ENCODE results near the gene KIF26A.

DNA sequence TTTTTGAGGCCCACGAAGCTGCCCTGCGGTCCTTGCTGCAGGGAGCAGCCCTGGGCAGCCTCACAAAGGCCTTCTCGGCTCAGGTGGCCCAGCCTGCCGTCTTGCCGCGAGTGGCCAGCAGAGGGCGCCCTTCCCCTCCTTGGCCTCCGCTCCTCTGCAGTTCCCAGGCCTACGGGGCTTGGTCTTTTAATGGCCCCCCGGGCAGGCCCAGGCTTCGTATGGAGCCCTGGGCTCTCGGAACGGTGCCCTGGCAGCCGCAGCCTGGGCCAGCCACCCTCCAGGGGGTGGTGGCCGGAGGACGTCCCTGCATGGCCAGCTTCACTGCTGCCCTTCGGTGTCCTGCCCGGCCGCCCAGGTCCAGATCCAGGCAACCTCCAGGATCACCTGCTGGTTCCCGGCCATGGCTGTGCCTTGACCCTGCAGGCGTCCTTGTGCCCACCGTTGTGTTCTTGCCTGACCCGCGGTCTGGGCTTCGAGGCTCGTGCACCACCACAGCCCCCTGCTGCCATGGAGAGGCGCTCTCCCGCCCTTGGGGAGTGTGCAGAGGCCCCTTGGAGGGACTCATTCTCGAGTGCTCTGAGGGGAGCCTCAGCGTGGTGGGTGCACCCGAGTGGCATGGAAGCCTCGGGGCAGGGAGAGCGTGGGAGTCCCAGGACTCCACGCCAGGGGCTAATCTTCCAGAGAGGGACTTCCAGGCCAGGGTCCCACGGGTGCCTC, 43.5 kb upstream of the KIF26A start:
- TF ChIP-seq POLR2AphosphoS5 (IDR thresholded peaks at IDR 0.05) (no peak), EP300 (IDR thresholded peaks at IDR 0.05) (no peak)
- TF ChIP-seq, protein P1, sequence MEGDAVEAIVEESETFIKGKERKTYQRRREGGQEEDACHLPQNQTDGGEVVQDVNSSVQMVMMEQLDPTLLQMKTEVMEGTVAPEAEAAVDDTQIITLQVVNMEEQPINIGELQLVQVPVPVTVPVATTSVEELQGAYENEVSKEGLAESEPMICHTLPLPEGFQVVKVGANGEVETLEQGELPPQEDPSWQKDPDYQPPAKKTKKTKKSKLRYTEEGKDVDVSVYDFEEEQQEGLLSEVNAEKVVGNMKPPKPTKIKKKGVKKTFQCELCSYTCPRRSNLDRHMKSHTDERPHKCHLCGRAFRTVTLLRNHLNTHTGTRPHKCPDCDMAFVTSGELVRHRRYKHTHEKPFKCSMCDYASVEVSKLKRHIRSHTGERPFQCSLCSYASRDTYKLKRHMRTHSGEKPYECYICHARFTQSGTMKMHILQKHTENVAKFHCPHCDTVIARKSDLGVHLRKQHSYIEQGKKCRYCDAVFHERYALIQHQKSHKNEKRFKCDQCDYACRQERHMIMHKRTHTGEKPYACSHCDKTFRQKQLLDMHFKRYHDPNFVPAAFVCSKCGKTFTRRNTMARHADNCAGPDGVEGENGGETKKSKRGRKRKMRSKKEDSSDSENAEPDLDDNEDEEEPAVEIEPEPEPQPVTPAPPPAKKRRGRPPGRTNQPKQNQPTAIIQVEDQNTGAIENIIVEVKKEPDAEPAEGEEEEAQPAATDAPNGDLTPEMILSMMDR (IDR thresholded peaks at IDR 0.05) = peak; percentile 91 to 96 (median 92)
